Vagina (tissue), 2 donors: ENCODE data around the gene FSTL5. TPM values are rescaled to one million over a fixed set of nuclear protein-coding genes. Genes with fewer than 3 reads are reported as not detected.

Experiments used
- DNase-seq, 2 donors: peaks; one replicate each; pipeline ENCODE4 v3.0.0-alpha.2; 2017; ENCODE audit errors: extremely low spot score in 2 of 2
- H3K27ac ChIP-seq: fragments of 200-600 bp; sonication (generic); one replicate; pipeline ENCODE4 v1.5.1; 2019
- H3K27me3 ChIP-seq: fragments of 200-600 bp; sonication (generic); one replicate; pipeline ENCODE4 v1.5.1; 2019
- H3K36me3 ChIP-seq, 2 donors: fragments of 200-600 bp; sonication (generic); one replicate each; pipeline ENCODE4 v1.5.1; 2017 to 2019
- H3K4me1 ChIP-seq: fragments of 200-600 bp; sonication (generic); one replicate; pipeline ENCODE4 v1.5.1; 2019
- H3K4me3 ChIP-seq, 2 donors: fragments of 200-600 bp; sonication (generic); 1 replicate in 1 of 2; 2 replicates in 1 of 2; pipeline ENCODE4 v1.5.1; 2016 to 2019
- H3K9me3 ChIP-seq: fragments of 200-600 bp; sonication (generic); one replicate; pipeline ENCODE4 v1.5.1; 2019
- CTCF ChIP-seq, 3 experiments: fragments of 450-650 bp in 2 of 3; fragments of 200-600 bp in 1 of 3; sonication (generic) in 1 of 3; IDR thresholded peaks; one replicate each; pipeline ENCODE4 v1.5.1; 2017 to 2019; ENCODE audit warnings: antibody characterized with exemption in 3 of 3, mild to moderate bottlenecking in 2 of 3, moderate library complexity in 2 of 3
- POLR2A ChIP-seq, 2 donors: fragments of 450-650 bp; IDR thresholded peaks; one replicate each; pipeline ENCODE4 v1.6.1; 2017; ENCODE audit warnings: antibody characterized with exemption in 2 of 2, mild to moderate bottlenecking in 2 of 2, moderate library complexity in 2 of 2
- POLR2AphosphoS5 ChIP-seq, 2 donors: sonication (generic); formaldehyde crosslinking; IDR thresholded peaks; one replicate each; pipeline ENCODE4 v1.9.0; 2017; ENCODE audit warnings: antibody characterized with exemption in 2 of 2, mild to moderate bottlenecking in 2 of 2, low read depth in 1 of 2; ENCODE audit not compliant: insufficient read depth in 1 of 2
- intact Hi-C: fragments of 100-400 bp; cut with DNase I; formaldehyde crosslinking; loops from one replicate; pipeline ENCODE4 v1.15.1; 2023
- total RNA-seq: library from RNA; depleted of rRNA; stranded (reverse); fragments of >200 nt; gene quantifications from one replicate; pipeline ENCODE4 v1.2.3, GENCODE V29; 2016

FSTL5 gene
- total RNA-seq, 1 donor from 2014 or later, result 0.74 TPM

- Histone ChIP-seq H3K36me3 (no peaks in the 10 kb centered on the region), H3K9me3 (no peaks in the 10 kb centered on the region), H3K4me3 (no peak overlapping the region), H3K27me3 (no peaks in the 10 kb centered on the region), H3K27ac (no peak overlapping the region), H3K4me1 (no peaks in the 10 kb centered on the region)
- no peak for DNase-seq
- intact Hi-C loops, result no loop called here
- TF ChIP-seq POLR2A (IDR thresholded peaks at IDR 0.05) (no peak), POLR2AphosphoS5 (IDR thresholded peaks at IDR 0.05; ENCODE audit: insufficient read depth in 1 of 2, low read depth in 1 of 2) (no peak), CTCF (IDR thresholded peaks at IDR 0.05) (no peak)
Observed at GRCh38 chr4:161454860-161455259, 708.9 kb downstream of the FSTL5 start.

- no peaks in the 10 kb centered on the region for H3K9me3 ChIP-seq
- H3K4me3 ChIP-seq, result no peak overlapping the region
- no peaks in the 10 kb centered on the region for H3K27me3 ChIP-seq
- no peak overlapping the region for H3K27ac ChIP-seq
- no peak for TF ChIP-seq POLR2AphosphoS5 (IDR thresholded peaks at IDR 0.05; ENCODE audit: insufficient read depth in 1 of 2, low read depth in 1 of 2)
- no peak for TF ChIP-seq POLR2A (IDR thresholded peaks at IDR 0.05)
- no peak for TF ChIP-seq CTCF (IDR thresholded peaks at IDR 0.05)
- intact Hi-C loops, result loop anchor here (1.0 kb wide), 1 partner anchor 32 kb away; no protein-coding TSS in a partner anchor
- no peak for DNase-seq
- no peaks in the 10 kb centered on the region for H3K36me3 ChIP-seq
- no peaks in the 10 kb centered on the region for H3K4me1 ChIP-seq
Observed at GRCh38 chr4:161448550-161449180, 715.1 kb downstream of the FSTL5 start.

GRCh38 chr4:161444626-161445025 is 719.2 kb downstream of the FSTL5 start:
- no peaks in the 10 kb centered on the region for H3K36me3 ChIP-seq
- no peaks in the 10 kb centered on the region for H3K27me3 ChIP-seq
- no peak for DNase-seq
- no peaks in the 10 kb centered on the region for H3K9me3 ChIP-seq
- no peaks in the 10 kb centered on the region for H3K4me1 ChIP-seq
- H3K27ac ChIP-seq, result no peak overlapping the region
- no peak for TF ChIP-seq CTCF (IDR thresholded peaks at IDR 0.05)
- no peak for TF ChIP-seq POLR2AphosphoS5 (IDR thresholded peaks at IDR 0.05; ENCODE audit: insufficient read depth in 1 of 2, low read depth in 1 of 2)
- no peak for TF ChIP-seq POLR2A (IDR thresholded peaks at IDR 0.05)
- intact Hi-C loops, result no loop called here
- H3K4me3 ChIP-seq, result no peak overlapping the region

- Histone ChIP-seq H3K9me3 (no peaks in the 10 kb centered on the region), H3K4me3 (no peak overlapping the region), H3K4me1 (no peaks in the 10 kb centered on the region), H3K36me3 (no peaks in the 10 kb centered on the region), H3K27me3 (no peaks in the 10 kb centered on the region), H3K27ac (no peak overlapping the region)
- TF ChIP-seq CTCF (IDR thresholded peaks at IDR 0.05), result no peak
- intact Hi-C loops, result no loop called here
- no peak for DNase-seq
Observed at GRCh38 chr4:161442921-161443320, 720.9 kb downstream of the FSTL5 start.

GRCh38 chr4:161438096-161438495 is 725.7 kb downstream of the FSTL5 start:
- no peaks in the 10 kb centered on the region for H3K4me1 ChIP-seq
- H3K9me3 ChIP-seq, result no peaks in the 10 kb centered on the region
- H3K36me3 ChIP-seq, result no peaks in the 10 kb centered on the region
- no peak overlapping the region for H3K27ac ChIP-seq
- no peak for DNase-seq
- TF ChIP-seq CTCF (IDR thresholded peaks at IDR 0.05), result no peak
- no peak for TF ChIP-seq POLR2AphosphoS5 (IDR thresholded peaks at IDR 0.05; ENCODE audit: insufficient read depth in 1 of 2, low read depth in 1 of 2)
- TF ChIP-seq POLR2A (IDR thresholded peaks at IDR 0.05), result no peak
- intact Hi-C loops, result no loop called here
- no peak overlapping the region for H3K4me3 ChIP-seq
- H3K27me3 ChIP-seq, result no peaks in the 10 kb centered on the region
